ENCODE measurements around the gene VSIG10.
"Not testable (repeated sequence)": the region's sequence is repeated elsewhere in the genome, so short reads cannot be mapped to it uniquely, and the experiment has no call there.

Gene VSIG10

GRCh38 chr12:118107694-118108093, 3.9 kb upstream of the VSIG10 start:
- DNase-seq: no peak

- DNase-seq: no peak
These were observed 3.2 kb upstream of the VSIG10 start for GRCh38 chr12:118107011-118107410.

GRCh38 chr12:118103201-118103600, 610 bp downstream of the VSIG10 start:
- DNase-seq: peak; percentile 37

- DNase-seq: no peak
These were observed 1.2 kb downstream of the VSIG10 start for GRCh38 chr12:118102609-118103008.

DNA sequence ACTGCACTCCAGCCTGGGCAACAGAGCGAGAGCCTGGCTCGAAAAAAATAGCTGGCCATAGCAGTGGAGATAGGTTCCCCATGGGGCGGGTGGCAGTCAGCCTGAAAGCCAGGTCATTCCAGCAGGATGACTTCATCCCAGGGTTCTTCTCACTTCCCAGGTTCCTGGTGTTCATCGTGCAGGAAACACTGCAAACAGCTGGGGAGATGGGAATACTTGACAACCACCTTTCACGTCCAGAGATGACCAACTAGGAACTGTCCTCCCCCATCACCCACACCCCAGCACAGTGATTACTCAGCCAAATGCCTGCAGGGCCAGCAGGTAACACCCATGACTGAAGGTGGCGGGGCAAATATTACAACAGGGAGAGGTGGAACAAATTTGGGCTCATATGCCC, 1.7 kb downstream of the VSIG10 start:
- DNase-seq: no peak

DNA sequence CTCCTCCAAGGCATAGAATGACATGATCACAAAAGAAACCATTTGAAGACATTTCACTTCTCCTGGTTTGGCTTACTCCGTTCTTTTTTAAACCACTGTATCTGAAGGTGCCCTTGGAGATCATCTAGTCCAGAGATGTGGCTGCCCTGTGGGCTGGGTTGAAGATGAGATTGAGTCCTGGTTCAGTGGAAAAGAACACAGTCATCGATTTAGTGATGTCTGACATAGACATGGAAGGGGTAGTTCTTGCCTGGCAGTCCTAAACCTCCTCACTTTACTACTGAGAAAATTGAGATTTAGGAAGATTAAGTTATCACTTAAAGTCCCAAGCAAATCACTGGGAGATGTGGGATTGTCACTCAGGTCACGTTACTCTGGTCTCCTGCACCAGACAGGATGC, 2.8 kb downstream of the VSIG10 start:
- DNase-seq: no peak

- peak; percentile 61 for DNase-seq
These were observed 4.7 kb downstream of the VSIG10 start for GRCh38 chr12:118098911-118099671.

GRCh38 chr12:118098401-118098800, 5.4 kb downstream of the VSIG10 start:
- no peak for DNase-seq

DNA sequence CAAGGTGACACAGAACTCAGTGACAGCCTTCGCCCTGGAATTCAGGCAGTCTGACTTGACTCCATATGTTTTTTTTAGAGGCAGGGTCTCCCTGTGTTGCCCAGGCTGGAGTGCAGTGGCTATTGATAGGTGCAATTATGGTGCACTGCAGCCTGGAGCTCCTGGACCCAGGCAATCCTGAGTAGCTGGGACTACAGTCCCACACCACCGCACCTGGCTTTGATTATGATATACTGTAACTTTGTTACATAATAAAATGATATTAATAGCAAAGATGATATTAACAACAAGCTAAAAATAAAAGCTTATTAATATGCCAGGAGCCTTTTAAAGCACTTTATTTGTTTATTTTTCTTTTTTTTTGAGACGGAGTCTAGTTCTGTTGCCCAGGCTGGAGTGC, 9.8 kb downstream of the VSIG10 start:
- no peak for DNase-seq

- no peak for DNase-seq
These were observed 14.0 kb downstream of the VSIG10 start for GRCh38 chr12:118089782-118090181.

DNA sequence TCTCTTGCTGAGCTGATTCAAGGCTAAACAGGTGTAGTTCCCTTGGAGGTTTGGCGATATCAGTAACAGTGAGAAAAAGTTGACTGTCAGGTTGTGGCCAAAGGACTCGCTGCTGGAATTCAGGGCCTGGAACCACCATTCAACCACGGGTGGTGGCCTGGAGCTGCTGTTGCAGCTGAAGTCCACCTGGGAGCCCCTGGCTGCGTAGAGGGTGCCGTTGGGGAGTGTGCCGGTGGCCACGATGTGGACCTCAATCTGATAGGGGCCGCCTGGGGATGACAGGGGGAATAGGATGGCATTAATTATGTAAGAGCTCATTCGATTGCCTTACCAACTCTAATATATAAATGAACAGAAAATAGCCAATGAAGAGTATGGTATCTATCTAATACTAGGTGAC, 21.6 kb downstream of the VSIG10 start:
- no peak for DNase-seq

DNA sequence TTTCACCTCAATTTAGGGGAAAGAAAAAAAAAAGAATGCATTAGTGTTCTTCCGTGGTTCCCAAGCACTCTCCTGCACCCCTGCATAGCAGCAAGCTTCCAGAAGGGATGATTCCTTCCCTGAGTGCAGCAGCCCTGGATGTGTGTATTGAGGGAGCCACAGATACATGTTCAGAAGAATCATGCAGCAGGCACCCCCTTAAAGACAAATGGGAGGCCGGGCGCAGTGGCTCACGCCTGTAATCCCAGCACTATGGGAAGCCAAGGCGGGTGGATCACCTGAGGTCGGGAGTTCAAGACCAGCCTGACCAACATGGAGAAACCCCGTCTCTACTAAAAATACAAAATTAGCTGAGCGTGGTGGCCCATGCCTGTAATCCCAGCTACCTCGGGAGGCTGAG, 22.3 kb downstream of the VSIG10 start:
- DNase-seq: not testable (repeated sequence)

DNA sequence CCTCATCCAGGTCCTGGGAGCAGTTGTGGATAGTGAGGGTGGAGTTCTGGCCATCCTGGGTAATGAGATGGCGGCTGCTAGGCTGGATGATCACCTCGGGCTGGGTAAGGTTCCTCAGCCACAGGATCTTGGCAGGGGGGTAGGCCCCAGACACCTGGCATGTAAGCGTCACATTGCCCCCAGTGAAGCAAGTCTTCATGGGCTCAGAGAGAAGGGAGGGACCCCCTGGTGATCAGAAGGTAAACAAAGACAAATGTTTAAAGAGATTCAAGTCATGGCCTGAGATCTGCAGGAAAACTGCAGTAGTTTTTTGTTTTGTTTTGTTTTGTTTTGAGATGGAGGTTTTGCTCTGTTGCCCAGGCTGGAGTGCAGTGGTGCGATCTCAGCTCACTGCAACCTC, 30.0 kb downstream of the VSIG10 start:
- no peak for DNase-seq

- no peak for DNase-seq
These were observed 33.2 kb downstream of the VSIG10 start for GRCh38 chr12:118070650-118071049.

GRCh38 chr12:118068445-118068844, 35.4 kb downstream of the VSIG10 start:
- no peak for DNase-seq

GRCh38 chr12:118065380-118065779, 38.4 kb downstream of the VSIG10 start:
- DNase-seq: no peak

DNA sequence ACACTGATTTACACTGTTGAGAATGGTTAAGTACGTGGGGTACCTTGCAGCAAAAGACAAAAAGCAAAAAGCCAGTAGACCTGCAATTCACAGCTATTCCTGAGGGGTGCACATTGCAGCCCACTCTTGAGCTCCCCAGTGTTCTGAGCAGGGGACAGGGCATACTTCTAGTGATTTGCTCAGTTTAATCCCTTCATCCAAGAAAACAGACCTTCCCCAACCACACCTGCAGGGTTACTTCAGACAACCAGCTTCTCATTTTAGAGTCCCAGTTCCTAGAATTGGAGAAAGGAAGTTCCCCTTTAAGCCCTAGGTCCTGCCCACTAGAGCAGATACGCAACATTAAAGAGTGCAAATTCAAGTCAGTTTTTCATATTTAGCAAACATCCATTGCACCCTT, 39.2 kb downstream of the VSIG10 start:
- no peak for DNase-seq

DNA sequence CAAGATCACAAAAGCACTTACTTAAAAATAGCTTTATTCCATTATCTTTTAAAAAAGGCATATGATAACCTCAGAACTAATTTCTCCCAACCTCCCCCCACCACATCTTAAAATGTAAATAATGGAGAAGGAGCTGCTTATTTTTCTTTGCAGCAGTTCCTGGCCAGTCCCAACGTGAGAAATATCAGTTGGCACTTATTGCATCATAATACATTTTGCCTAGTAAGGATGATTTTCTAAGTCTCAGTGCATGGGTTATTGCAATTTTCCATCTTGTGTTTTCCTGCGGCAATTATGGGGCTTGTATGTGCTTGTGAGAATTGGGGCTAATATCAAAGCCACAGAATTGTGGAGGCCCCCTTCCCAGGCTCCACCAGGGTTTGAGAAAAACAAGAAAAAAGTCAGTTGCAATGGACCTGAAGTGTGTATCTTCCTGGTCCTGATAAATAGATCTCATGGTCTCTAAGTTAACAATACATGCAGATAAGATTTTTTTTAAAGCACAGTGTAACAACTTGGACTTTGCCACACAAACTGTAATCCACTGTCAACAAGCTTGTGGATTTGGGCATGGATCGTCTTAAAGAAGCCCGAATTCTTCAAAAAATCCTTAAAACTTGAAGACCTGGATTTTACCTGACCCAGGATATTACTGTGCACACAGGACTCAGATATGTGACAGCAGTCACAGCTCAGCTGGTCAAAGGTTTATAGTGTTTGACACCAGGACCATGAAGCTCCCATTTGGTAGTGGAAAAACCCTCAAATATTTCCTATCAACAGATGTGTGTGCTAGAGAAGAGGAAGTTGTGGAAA, 40.0 kb downstream of the VSIG10 start:
- DNase-seq: no peak

GRCh38 chr12:118061873-118062843, 41.7 kb downstream of the VSIG10 start:
- peak; percentile 71 for DNase-seq

GRCh38 chr12:118061011-118061872, 42.6 kb downstream of the VSIG10 start, which contains the start of gene WSB2:
Gene WSB2, minus strand, starts transcription at chr12:118061179. Its CDS starts 131 bp downstream, at chr12:118061048.
- DNase-seq: peak; percentile 73

GRCh38 chr12:118060301-118061010, 43.4 kb downstream of the VSIG10 start:
- DNase-seq: no peak

Data from NCI-H774 (cell line).